ENCODE data around the gene ZRSR2. TPM values are rescaled to one million over a fixed set of nuclear protein-coding genes. Genes with fewer than 3 reads are reported as not detected.
A peak's percentile ranks its signal among the peaks of the same experiment; 100 is the strongest.
"Not testable (repeated sequence)": the region's sequence is repeated elsewhere in the genome, so short reads cannot be mapped to it uniquely, and the experiment has no call there.

Gene ZRSR2
- 10 to 100 TPM; 15.7 to 16.7 TPM for total RNA-seq

GRCh38 chrX:15789979-15790768 lies at the start of gene ZRSR2:
Gene ZRSR2 (plus strand): TSS chrX:15790484. CDS start chrX:15790496, 12 bp downstream.
- peak; percentile 88 for DNase-seq
- H3K27ac Mint-ChIP-seq = no peak within 1 kb of the TSS
- peaks cover 2% of the 10 kb centered on the region for H3K36me3 Mint-ChIP-seq (ENCODE audit: low read depth)
- H3K27me3 Mint-ChIP-seq (ENCODE audit: low read depth) = no peaks in the 10 kb centered on the region
- intact Hi-C loops (cut with micrococcal nuclease) = loop anchor here (1.0 to 10.0 kb wide), 8 partner anchors 27 to 929 kb away; partner anchors contain the start of genes AP1S2, CA5B, PIGA and PIR
- H3K4me1 Mint-ChIP-seq (ENCODE audit: low read depth) = peaks cover 16% of the 10 kb centered on the region
- H3K4me3 Mint-ChIP-seq = no peak within 1 kb of the TSS
- CTCF ChIA-PET = interaction anchor here (0.7 kb wide), 1 partner anchor 35 kb away, joined by 4 read pairs; no protein-coding TSS in a partner anchor
- H3K9me3 Mint-ChIP-seq = no peaks in the 10 kb centered on the region

GRCh38 chrX:15744181-15744867 lies 46.0 kb upstream of the ZRSR2 start:
- Mint-ChIP-seq H3K36me3 (ENCODE audit: low read depth) (peaks cover 7% of the 10 kb centered on the region), H3K4me3 (no peak overlapping the region), H3K27me3 (ENCODE audit: low read depth) (no peaks in the 10 kb centered on the region), H3K27ac (no peak overlapping the region), H3K4me1 (ENCODE audit: low read depth) (peaks cover 60% of the 10 kb centered on the region), H3K9me3 (no peaks in the 10 kb centered on the region)
- CTCF ChIA-PET = no interaction called here
- intact Hi-C loops (cut with micrococcal nuclease) = no loop called here
- DNase-seq = no peak

- intact Hi-C loops (cut with micrococcal nuclease) = no loop called here
- DNase-seq = no peak
- H3K27me3 Mint-ChIP-seq (ENCODE audit: low read depth) = no peaks in the 10 kb centered on the region
- H3K4me3 Mint-ChIP-seq = no peak overlapping the region
- H3K9me3 Mint-ChIP-seq = no peaks in the 10 kb centered on the region
- CTCF ChIA-PET = no interaction called here
- peaks cover 60% of the 10 kb centered on the region for H3K4me1 Mint-ChIP-seq (ENCODE audit: low read depth)
- H3K36me3 Mint-ChIP-seq (ENCODE audit: low read depth) = peaks cover 7% of the 10 kb centered on the region
- no peak overlapping the region for H3K27ac Mint-ChIP-seq
Observed at GRCh38 chrX:15745179-15745578, 45.1 kb upstream of the ZRSR2 start.

GRCh38 chrX:15746651-15747050 lies 43.6 kb upstream of the ZRSR2 start:
- H3K27me3 Mint-ChIP-seq (ENCODE audit: low read depth); intact Hi-C loops (cut with micrococcal nuclease); H3K27ac Mint-ChIP-seq; H3K4me3 Mint-ChIP-seq; H3K9me3 Mint-ChIP-seq; DNase-seq; H3K36me3 Mint-ChIP-seq (ENCODE audit: low read depth); CTCF ChIA-PET: not testable (repeated sequence)
- peaks cover 70% of the 10 kb centered on the region for H3K4me1 Mint-ChIP-seq (ENCODE audit: low read depth)

- Mint-ChIP-seq H3K27ac (no peak overlapping the region), H3K9me3 (no peaks in the 10 kb centered on the region), H3K27me3 (ENCODE audit: low read depth) (no peaks in the 10 kb centered on the region), H3K36me3 (ENCODE audit: low read depth) (peaks cover 7% of the 10 kb centered on the region), H3K4me3 (no peak overlapping the region), H3K4me1 (ENCODE audit: low read depth) (peaks cover 70% of the 10 kb centered on the region)
- CTCF ChIA-PET = interaction anchor here (1.2 kb wide), 1 partner anchor 9 kb away, joined by 3 read pairs; no protein-coding TSS in a partner anchor
- DNase-seq = no peak
- intact Hi-C loops (cut with micrococcal nuclease) = no loop called here
Observed at GRCh38 chrX:15747626-15748173, 42.6 kb upstream of the ZRSR2 start.

- DNase-seq = no peak
- Mint-ChIP-seq H3K27me3 (ENCODE audit: low read depth) (no peaks in the 10 kb centered on the region), H3K36me3 (ENCODE audit: low read depth) (peaks cover 4% of the 10 kb centered on the region), H3K9me3 (no peaks in the 10 kb centered on the region), H3K4me1 (ENCODE audit: low read depth) (peaks cover 71% of the 10 kb centered on the region), H3K27ac (peak overlapping the region; percentile 92), H3K4me3 (no peak overlapping the region)
- intact Hi-C loops (cut with micrococcal nuclease) = no loop called here
- CTCF ChIA-PET = interaction anchor here (1.0 to 1.2 kb wide), 2 partner anchors 10 to 68 kb away, joined by 3 read pairs; no protein-coding TSS in a partner anchor
Observed at GRCh38 chrX:15748841-15749240, 41.4 kb upstream of the ZRSR2 start.

DNA sequence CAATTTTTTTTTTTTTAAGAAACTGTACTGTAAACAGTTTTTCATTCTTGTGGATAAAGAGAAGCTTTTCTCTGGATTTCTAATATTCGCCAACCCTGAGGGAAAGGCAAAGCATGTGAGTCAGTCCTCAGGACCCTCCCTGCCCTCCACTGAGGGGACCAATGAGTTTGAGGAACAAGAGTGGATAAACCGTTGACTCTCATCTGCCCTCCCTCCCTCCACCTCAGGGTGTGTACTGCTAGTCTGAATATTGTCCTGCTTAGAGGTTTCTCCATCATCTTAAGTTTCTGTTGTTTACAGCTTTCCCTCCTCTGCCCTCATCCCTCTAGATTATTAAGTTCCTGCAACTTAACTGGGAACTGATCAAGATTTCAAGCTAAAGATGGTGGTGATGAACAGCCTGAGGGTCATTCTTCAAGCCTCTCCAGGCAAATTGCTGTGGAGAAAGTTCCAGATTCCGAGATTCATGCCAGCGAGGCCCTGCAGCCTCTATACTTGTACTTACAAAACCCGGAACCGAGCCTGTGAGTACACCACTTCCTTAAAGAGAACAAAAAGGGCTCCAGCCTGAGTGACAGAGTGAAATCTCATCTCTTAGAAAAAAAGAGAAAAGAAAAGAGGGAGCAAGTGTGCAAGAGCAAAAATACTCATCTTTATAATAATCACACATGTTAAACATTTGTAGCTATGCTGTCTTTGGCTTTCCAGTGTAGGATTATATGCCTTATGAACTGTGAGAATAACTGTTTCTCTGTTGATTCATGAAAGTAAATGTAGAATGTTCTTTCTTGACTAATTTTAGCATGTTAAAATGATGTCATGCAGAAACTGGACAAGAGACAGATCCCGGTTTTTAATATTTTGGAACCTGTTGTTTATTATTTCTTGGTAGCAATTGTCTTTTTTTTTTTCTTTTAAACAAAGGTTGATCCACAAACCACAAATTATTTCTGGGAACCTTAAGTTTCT lies 40.4 kb upstream of the ZRSR2 start:
- no peaks in the 10 kb centered on the region for H3K9me3 Mint-ChIP-seq
- CTCF ChIA-PET = interaction anchor here (0.7 to 1.0 kb wide), 2 partner anchors 66 to 80 kb away, joined by 3 to 4 read pairs; no protein-coding TSS in a partner anchor
- peak overlapping the region; percentile 47 for H3K4me3 Mint-ChIP-seq
- peak; percentile 31 for DNase-seq
- H3K27ac Mint-ChIP-seq = peak overlapping the region; percentile 92
- H3K36me3 Mint-ChIP-seq (ENCODE audit: low read depth) = peaks cover 2% of the 10 kb centered on the region
- peaks cover 68% of the 10 kb centered on the region for H3K4me1 Mint-ChIP-seq (ENCODE audit: low read depth)
- intact Hi-C loops (cut with micrococcal nuclease) = loop anchor here (1.0 to 10.0 kb wide), 5 partner anchors 12 to 415 kb away; partner anchors contain the start of genes AP1S2, CA5B, PIGA and PIR
- H3K27me3 Mint-ChIP-seq (ENCODE audit: low read depth) = no peaks in the 10 kb centered on the region

GRCh38 chrX:15750611-15751154 lies 39.6 kb upstream of the ZRSR2 start:
- no peaks in the 10 kb centered on the region for H3K27me3 Mint-ChIP-seq (ENCODE audit: low read depth)
- intact Hi-C loops (cut with micrococcal nuclease) = loop anchor here (1.0 to 10.0 kb wide), 6 partner anchors 12 to 416 kb away; partner anchors contain the start of genes AP1S2, CA5B, PIGA and PIR
- H3K27ac Mint-ChIP-seq = peak overlapping the region; percentile 92
- peaks cover 2% of the 10 kb centered on the region for H3K36me3 Mint-ChIP-seq (ENCODE audit: low read depth)
- CTCF ChIA-PET = interaction anchor here (0.7 to 1.9 kb wide), 2 partner anchors 13 to 81 kb away, joined by 4 to 7 read pairs; partner anchors contain the start of gene CA5B
- peak overlapping the region; percentile 16 for H3K4me3 Mint-ChIP-seq
- H3K9me3 Mint-ChIP-seq = no peaks in the 10 kb centered on the region
- peak; percentile 8 for DNase-seq
- peaks cover 65% of the 10 kb centered on the region for H3K4me1 Mint-ChIP-seq (ENCODE audit: low read depth)

DNA sequence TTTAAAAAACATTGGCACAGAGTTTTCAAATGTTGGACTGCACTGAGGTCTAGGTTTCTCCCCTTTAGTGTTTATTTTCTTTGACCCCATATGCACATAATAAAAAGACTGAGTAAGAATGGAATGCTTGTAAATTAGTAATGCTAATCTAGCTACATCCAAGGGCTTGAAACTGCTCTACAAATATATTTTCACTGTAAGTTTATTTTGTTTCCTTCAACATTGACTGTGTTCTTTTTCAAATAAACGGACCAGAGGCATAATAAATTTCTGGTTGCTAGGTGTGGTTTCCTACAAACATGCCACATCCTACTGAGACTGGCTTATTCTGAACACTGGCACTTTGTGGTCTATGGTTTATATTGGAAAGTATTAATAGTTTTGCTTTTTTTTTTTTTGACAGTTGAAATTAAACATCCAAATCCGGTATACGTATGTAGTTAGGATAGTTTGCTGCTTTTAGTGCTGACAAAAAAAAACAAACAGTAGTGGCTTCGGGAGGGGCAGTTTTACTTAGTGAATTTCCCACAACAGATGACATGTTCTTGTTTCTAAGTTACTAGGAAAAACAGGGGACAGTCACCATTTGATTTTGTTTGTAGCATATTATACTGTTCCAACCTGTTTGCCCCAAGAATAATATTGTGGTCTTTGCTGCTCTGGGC lies 39.0 kb upstream of the ZRSR2 start:
- Mint-ChIP-seq H3K4me3 (peak overlapping the region; percentile 27), H3K36me3 (ENCODE audit: low read depth) (peaks cover 1% of the 10 kb centered on the region), H3K27ac (peak overlapping the region; percentile 92), H3K9me3 (no peaks in the 10 kb centered on the region), H3K4me1 (ENCODE audit: low read depth) (peaks cover 65% of the 10 kb centered on the region), H3K27me3 (ENCODE audit: low read depth) (no peaks in the 10 kb centered on the region)
- intact Hi-C loops (cut with micrococcal nuclease) = loop anchor here (1.0 to 10.0 kb wide), 5 partner anchors 41 to 416 kb away; partner anchors contain the start of genes AP1S2, PIGA, PIR and ZRSR2
- CTCF ChIA-PET = interaction anchor here (1.9 kb wide), 1 partner anchor 13 kb away, joined by 7 read pairs; the partner anchor contains the start of gene CA5B
- no peak for DNase-seq

GRCh38 chrX:15755091-15755490 lies 35.2 kb upstream of the ZRSR2 start:
- H3K9me3 Mint-ChIP-seq = no peaks in the 10 kb centered on the region
- H3K27me3 Mint-ChIP-seq (ENCODE audit: low read depth) = no peaks in the 10 kb centered on the region
- peaks cover 51% of the 10 kb centered on the region for H3K4me1 Mint-ChIP-seq (ENCODE audit: low read depth)
- intact Hi-C loops (cut with micrococcal nuclease) = loop anchor here (10.0 kb wide), 1 partner anchor 260 kb away; the partner anchor contains the start of gene PIR
- H3K27ac Mint-ChIP-seq = no peak overlapping the region
- no peaks in the 10 kb centered on the region for H3K36me3 Mint-ChIP-seq (ENCODE audit: low read depth)
- no peak for DNase-seq
- H3K4me3 Mint-ChIP-seq = no peak overlapping the region
- CTCF ChIA-PET = interaction anchor here (2.0 kb wide), 1 partner anchor 35 kb away, joined by 4 read pairs; no protein-coding TSS in a partner anchor

All from activated naive CD4-positive, alpha-beta T cell treated with anti-CD3 and anti-CD28 coated beads for 36 hours (primary cell).